ENCODE measurements around the gene ZNF768. TPM values are rescaled to one million over a fixed set of nuclear protein-coding genes. Genes with fewer than 3 reads are reported as not detected.
"Not testable (repeated sequence)": the region's sequence is repeated elsewhere in the genome, so short reads cannot be mapped to it uniquely, and the experiment has no call there.

Gene ZNF768
- total RNA-seq, 3 donors from 2014 or later, result 53.9 to 70.1 (median 65.9) TPM

GRCh38 chr16:30546115-30546514 is 19.7 kb upstream of the ZNF768 start:
- ATAC-seq (no peak), DNase-seq (no peak)
- no peaks in the 10 kb centered on the region for H3K9me3 ChIP-seq
- no peak for TF ChIP-seq CTCF (IDR thresholded peaks at IDR 0.05)
- no peak overlapping the region for H3K4me3 ChIP-seq
- peaks cover 21% of the 10 kb centered on the region for H3K4me1 ChIP-seq (ENCODE audit: low read depth)
- intact Hi-C loops (cut with DNase I, micrococcal nuclease), result no loop called here
- no peaks in the 10 kb centered on the region for H3K36me3 ChIP-seq (ENCODE audit: low read depth)

GRCh38 chr16:30543067-30543466 is 16.7 kb upstream of the ZNF768 start:
- no peaks in the 10 kb centered on the region for H3K9me3 ChIP-seq
- peaks cover 18% of the 10 kb centered on the region for H3K4me1 ChIP-seq (ENCODE audit: low read depth)
- TF ChIP-seq CTCF (IDR thresholded peaks at IDR 0.05), result no peak
- DNase-seq (no peak), ATAC-seq (no peak)
- intact Hi-C loops (cut with DNase I, micrococcal nuclease), result no loop called here
- no peak overlapping the region for H3K4me3 ChIP-seq
- no peaks in the 10 kb centered on the region for H3K36me3 ChIP-seq (ENCODE audit: low read depth)

GRCh38 chr16:30541502-30542329 is 15.3 kb upstream of the ZNF768 start:
- H3K4me3 ChIP-seq, result no peak overlapping the region
- DNase-seq (peak in 1 of 3 donors; percentile 75), ATAC-seq (peak; percentile 86)
- intact Hi-C loops (cut with DNase I, micrococcal nuclease), result no loop called here
- H3K4me1 ChIP-seq (ENCODE audit: low read depth), result peaks cover 15% of the 10 kb centered on the region
- H3K9me3 ChIP-seq, result no peaks in the 10 kb centered on the region
- H3K36me3 ChIP-seq (ENCODE audit: low read depth), result no peaks in the 10 kb centered on the region
- TF ChIP-seq CTCF (IDR thresholded peaks at IDR 0.05), result no peak

- H3K9me3 ChIP-seq; H3K36me3 ChIP-seq (ENCODE audit: low read depth); intact Hi-C loops (cut with DNase I, micrococcal nuclease); DNase-seq; H3K4me3 ChIP-seq: not testable (repeated sequence)
- H3K4me1 ChIP-seq (ENCODE audit: low read depth), result peaks cover 15% of the 10 kb centered on the region
- ATAC-seq, result peak; percentile 65
These were observed 14.6 kb upstream of the ZNF768 start for GRCh38 chr16:30540916-30541464.

DNA sequence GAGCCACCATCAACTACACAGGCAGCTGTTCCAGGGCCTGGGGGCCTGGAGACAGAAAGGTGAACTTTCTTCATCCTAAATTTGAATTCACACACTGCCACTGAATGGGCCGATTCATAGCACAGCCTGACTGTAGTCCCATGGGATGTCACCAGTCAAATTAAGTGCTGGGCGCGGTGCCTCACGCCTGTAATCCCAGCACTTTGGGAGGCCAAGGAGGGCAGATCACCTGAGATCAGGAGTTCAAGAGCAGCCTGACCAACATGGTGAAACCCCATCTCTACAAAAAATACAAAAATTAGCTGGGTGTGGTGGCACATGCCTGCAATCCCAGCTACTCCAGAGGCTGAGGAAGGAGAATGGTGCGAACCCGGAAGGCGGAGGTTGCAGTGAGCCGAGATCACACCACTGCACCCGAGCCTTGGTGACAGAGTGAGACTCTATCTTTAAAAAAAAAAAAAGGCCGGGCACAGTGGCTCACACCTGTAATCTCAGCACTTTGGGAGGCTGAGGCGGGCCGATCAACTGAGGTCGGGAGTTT is 13.7 kb upstream of the ZNF768 start:
- H3K36me3 ChIP-seq (ENCODE audit: low read depth); H3K9me3 ChIP-seq; DNase-seq; H3K4me3 ChIP-seq; intact Hi-C loops (cut with DNase I, micrococcal nuclease); ATAC-seq: not testable (repeated sequence)
- peaks cover 22% of the 10 kb centered on the region for H3K4me1 ChIP-seq (ENCODE audit: low read depth)

DNA sequence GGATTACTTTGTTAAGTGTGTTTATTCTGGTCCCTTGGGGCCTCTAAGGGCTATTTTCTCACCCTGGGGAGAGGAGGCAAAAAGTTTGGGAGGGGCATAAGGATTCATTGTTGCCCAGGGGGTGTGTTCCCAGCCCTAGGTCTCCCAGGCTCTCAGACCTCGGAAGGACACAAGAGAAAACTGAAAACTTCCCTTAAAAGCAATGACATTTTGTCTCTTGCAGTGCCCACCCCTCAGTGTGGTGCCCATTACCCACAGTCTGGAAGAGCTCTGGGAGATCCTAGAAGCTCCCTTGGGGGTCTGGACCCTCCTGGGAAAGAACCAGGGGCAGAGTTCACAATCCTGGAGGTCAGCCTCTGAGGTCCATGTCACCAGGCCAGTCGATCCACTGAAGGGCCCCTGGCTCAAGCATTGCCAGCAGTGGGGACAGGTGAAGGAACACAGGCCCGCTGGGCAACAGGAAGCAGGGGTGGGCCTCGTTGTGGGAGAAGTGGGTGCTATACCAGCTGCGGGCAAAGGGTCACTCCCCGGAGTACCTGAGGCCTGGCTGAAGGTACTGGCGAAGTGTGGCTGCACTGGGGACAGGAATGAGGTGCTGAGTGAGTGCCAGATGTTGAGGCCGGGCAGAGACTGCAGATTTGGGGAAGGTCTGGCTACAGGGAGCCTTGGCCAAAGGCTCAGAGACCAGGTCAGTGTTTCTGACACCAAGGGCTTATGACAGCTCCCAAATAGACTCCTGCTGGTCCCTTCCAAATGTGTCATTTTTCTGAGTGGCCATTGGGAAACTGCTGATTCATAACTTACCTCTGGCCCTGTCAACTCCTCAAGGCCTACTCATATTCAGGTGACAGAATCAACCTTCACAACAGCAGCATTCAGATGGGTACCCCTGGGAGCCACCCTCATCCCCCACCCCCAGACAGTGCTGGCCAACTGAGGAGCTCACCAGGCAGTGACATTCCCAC is 12.9 kb upstream of the ZNF768 start:
- DNase-seq, result no peak
- TF ChIP-seq CTCF (IDR thresholded peaks at IDR 0.05), result no peak
- H3K4me3 ChIP-seq, result no peak overlapping the region

DNA sequence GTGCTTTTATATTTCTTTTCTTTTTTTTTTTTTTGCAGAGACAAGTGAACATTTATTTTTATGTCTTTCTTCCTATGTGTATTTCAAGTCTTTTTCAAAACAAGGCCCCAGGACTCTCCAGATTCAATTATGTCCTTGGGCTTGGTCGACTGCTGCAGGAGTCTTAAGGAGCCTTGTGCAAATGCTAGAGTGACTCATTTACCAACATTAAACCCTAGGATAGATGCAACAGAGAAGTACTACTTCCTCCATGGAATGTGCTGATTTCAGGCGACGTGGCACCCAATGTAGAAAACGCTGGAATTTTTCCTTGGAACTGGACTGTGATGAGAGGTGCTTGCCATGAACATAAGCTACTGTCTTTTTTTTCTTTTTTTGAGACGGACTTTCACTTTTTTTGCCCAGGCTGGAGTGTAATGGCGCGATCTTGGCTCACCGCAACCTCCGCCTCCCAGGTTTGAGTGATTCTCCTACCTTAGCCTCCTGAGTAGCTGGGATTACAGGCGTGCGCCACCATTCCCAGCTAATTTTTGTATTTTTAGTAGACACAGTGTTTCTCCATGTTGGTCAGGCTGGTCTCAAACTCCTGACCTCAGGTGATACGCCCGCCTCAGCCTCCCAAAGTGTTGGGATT is 10.1 kb upstream of the ZNF768 start:
- H3K9me3 ChIP-seq; DNase-seq; intact Hi-C loops (cut with DNase I, micrococcal nuclease); H3K36me3 ChIP-seq (ENCODE audit: low read depth); H3K4me3 ChIP-seq; ATAC-seq: not testable (repeated sequence)
- H3K4me1 ChIP-seq (ENCODE audit: low read depth), result peaks cover 28% of the 10 kb centered on the region

More for the DNA sequence above, 12.9 kb upstream of the ZNF768 start:
- Histone ChIP-seq H3K4me1 (ENCODE audit: low read depth) (peaks cover 22% of the 10 kb centered on the region), H3K36me3 (ENCODE audit: low read depth) (peaks cover 2% of the 10 kb centered on the region), H3K9me3 (no peaks in the 10 kb centered on the region)
- no peak for ATAC-seq
- intact Hi-C loops (cut with DNase I, micrococcal nuclease), result no loop called here
